HUDEP-2 (cell line): ENCODE results near the gene BLTP2.

ENCODE experiments used
- DNase-seq, 76 experiments: peaks; one replicate each; lab custom pipeline; 2025; ENCODE audit not compliant: unreplicated experiment in 76 of 76; lab: John Stamatoyannopoulos, UW

The BLTP2 gene

DNA sequence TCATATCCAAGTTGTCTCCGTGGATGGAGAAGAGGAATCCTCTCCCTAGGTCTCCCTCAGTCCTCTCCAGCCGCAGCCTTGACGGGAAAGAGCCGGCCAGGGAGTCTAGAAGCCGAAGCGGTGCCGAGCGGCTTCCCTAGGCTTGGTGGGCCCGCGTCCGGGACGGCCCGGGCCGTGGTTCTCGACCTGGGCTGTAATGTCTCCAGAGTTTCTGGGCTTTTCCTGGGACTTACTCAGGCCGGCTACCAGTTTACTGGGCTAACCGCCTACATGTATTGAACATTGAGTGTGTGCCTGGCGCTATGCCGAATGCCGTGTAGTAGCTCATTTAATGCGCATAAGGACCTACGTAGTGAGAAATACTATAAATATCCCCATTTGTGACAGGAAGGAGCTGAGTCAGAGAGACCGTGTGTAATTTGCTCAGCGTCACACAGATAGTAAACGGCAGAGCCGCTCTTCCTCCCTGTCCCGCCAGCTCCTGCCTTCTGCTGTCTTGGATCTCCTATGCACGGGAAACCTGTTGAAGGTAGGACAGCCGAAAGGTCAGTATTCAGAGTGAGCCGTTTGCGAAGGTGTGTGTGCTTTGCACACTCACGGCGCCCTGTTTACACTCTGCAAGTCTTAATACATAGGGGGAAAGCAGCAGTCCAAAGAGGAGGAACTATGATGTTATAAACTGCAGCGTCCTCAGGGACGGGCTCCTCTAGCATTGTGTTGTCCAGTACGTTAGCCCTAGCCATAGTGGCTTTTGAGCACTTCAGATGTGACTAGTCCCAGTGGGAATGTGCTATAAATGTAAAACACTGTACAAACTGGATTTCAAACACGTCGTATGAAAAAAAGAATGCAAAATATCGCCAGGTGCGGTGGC lies 45.4 kb downstream of the BLTP2 start:
- DNase-seq = peak in 61 of 76 experiments; percentile 4 to 75 (median 43)

DNA sequence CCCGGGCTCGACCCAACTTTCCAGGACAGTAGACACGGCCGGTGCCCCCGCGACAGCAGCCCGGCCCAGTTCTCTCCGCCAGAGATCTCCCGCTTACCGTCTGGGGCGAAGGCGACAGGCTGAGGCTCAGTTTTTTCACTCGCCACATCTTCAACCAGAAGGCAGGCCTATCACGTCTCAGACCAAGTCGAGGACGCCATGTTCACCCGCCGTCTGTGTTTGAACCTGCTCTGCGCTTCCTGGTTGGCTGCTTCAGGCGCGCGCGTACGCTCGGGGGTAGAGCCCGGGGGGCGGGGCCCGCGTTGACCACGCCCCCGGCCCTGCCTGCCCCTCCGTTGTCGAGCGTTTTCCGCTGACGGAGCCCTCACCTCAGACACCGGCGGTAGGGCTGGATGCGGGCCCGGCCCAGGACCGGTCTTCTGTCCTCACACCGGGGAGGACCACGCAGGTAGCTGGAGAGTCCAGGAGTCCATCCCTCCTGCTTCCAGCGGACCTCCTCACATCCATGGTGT lies 46.1 kb downstream of the BLTP2 start, which contains the start of gene SPAG5:
Gene SPAG5 (minus strand): TSS at position 227 of the 512 bp plus-strand sequence. CDS start 79 bp downstream, at position 148.
- DNase-seq = peak in 75 of 76 experiments; percentile 42 to 92 (median 87)

- peak in 1 of 76 experiments; percentile 14 for DNase-seq
Observed at GRCh38 chr17:28598389-28598788, 46.6 kb downstream of the BLTP2 start.

DNA sequence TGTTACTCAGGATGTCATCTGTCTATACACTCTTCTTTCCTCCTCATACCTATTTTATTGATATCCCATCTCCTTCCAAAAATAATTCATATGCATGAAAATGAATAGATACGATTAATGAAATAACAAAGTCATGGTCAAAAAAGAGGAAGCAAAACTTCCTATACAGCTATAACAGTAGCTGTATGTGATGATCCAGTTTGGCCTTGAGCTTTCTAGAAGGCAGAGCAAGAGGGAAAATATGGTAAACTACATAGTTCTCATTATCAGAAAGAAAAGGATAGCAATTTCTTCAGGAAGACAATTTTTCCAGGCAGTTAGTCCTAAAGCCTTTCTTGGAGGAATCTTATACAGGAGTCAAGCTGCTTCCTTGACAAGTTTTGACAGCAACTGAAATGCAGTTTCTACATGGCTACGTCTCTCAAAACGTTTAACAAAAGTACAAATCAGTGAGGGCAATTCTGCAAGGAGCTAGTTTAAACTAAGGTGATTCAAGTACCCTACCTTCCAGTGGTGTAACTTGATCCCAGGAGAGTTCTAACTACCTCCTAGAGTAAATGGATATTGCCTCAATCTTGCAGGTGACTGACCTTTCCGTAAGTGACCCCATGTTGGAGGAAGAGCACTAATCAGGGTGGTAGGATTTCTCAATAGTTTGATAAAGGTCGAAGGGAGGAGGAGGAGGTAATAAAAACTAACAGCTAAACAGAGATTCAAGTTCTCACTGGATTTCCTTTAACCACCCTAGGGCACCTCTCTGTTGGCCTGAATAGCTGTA lies 47.2 kb downstream of the BLTP2 start:
- no peak for DNase-seq
